HG03378 (cell line): ENCODE results near the gene CFD.

Source experiments
- ATAC-seq: cut with Tn5 transposase; IDR thresholded peaks from one replicate; pipeline ENCODE4 v1.9.1; 2021; ENCODE audit warnings: mild to moderate bottlenecking, moderate library complexity; ENCODE audit not compliant: unreplicated experiment

CFD gene

GRCh38 chr19:903266-903797 is 43.9 kb downstream of the CFD start:
- ATAC-seq, result no peak

- ATAC-seq, result no peak
Observed at GRCh38 chr19:904545-904944, 45.1 kb downstream of the CFD start.

- ATAC-seq, result no peak
Observed at GRCh38 chr19:906480-906879, 47.0 kb downstream of the CFD start.

GRCh38 chr19:907183-907853 is 47.9 kb downstream of the CFD start:
- no peak for ATAC-seq

GRCh38 chr19:911197-912033 is 52.0 kb downstream of the CFD start:
- no peak for ATAC-seq

GRCh38 chr19:912181-913079 is 53.0 kb downstream of the CFD start:
- ATAC-seq, result no peak
